Neural cell (in vitro differentiated cells): ENCODE data around the gene YIPF4. TPM values are rescaled to one million over a fixed set of nuclear protein-coding genes. Genes with fewer than 3 reads are reported as not detected.

ENCODE experiments used
- H2AFZ ChIP-seq: fragments of 200-600, 300-800 bp; sonication (generic), shearing (Covaris generic); 2 replicates; pipeline ENCODE4 v1.6.0; 2014; ENCODE audit warnings: low read depth, mild to moderate bottlenecking, antibody characterized with exemption, low read length, moderate library complexity
- H3F3A ChIP-seq: fragments of 200-600 bp; shearing (Covaris generic); 2 replicates; pipeline ENCODE4 v1.6.1; 2016; ENCODE audit warnings: mild to moderate bottlenecking, moderate library complexity, mixed read lengths, antibody characterized with exemption, low read length; ENCODE audit not compliant: insufficient read depth, poor library complexity, severe bottlenecking
- H3K27ac ChIP-seq: fragments of 200-600, 300-800 bp; sonication (generic), shearing (Covaris generic); 2 replicates; pipeline ENCODE4 v1.5.1; 2014; ENCODE audit warnings: mild to moderate bottlenecking, low read length, moderate library complexity
- H3K27me3 ChIP-seq: fragments of 300-800, 200-600 bp; sonication (generic), shearing (Covaris generic); 2 replicates; pipeline ENCODE4 v1.6.0; 2014; ENCODE audit warnings: mild to moderate bottlenecking, low read depth, low read length, moderate library complexity; ENCODE audit not compliant: insufficient read depth
- H3K36me3 ChIP-seq: fragments of 300-800, 200-600 bp; sonication (generic), shearing (Covaris generic); 2 replicates; pipeline ENCODE4 v1.5.1; 2014; ENCODE audit warnings: mild to moderate bottlenecking, antibody characterized with exemption, low read length, moderate library complexity; ENCODE audit not compliant: insufficient read depth
- H3K4me2 ChIP-seq: fragments of 300-800, 200-600 bp; sonication (generic), shearing (Covaris generic); 2 replicates; pipeline ENCODE4 v1.6.0; 2014; ENCODE audit warnings: mild to moderate bottlenecking, low read length
- H3K4me3 ChIP-seq: fragments of 300-800, 200-600 bp; sonication (generic), shearing (Covaris generic); 2 replicates; pipeline ENCODE4 v1.5.1; 2014; ENCODE audit warnings: mild to moderate bottlenecking, low read length, moderate library complexity
- H3K79me2 ChIP-seq: fragments of 200-600 bp; shearing (Covaris generic); replicated peaks from 2 replicates; pipeline ENCODE4 v1.6.0; 2014; ENCODE audit warnings: mild to moderate bottlenecking, low read length, moderate library complexity; ENCODE audit not compliant: insufficient read depth
- H3K9ac ChIP-seq: fragments of 300-800, 200-600 bp; sonication (generic), shearing (Covaris generic); 2 replicates; pipeline ENCODE4 v1.6.1; 2016; ENCODE audit warnings: mild to moderate bottlenecking, low read length, mixed read lengths
- H3K9me2 ChIP-seq: fragments of 200-600 bp; shearing (Covaris generic); 2 replicates; pipeline ENCODE4 v1.6.1; 2016; ENCODE audit warnings: mild to moderate bottlenecking, low read length, mixed read lengths; ENCODE audit not compliant: insufficient read depth
- H3K9me3 ChIP-seq: fragments of 200-600, 300-800 bp; sonication (generic), shearing (Covaris generic); 2 replicates; pipeline ENCODE4 v1.6.1; 2016; ENCODE audit warnings: mild to moderate bottlenecking, mixed run types, low read length, moderate library complexity, mixed read lengths
- H4K20me1 ChIP-seq: fragments of 200-600 bp; shearing (Covaris generic); 2 replicates; pipeline ENCODE4 v1.6.1; 2016; ENCODE audit warnings: mild to moderate bottlenecking, mixed run types; ENCODE audit not compliant: insufficient read depth
- CTCF ChIP-seq: fragments of 450-650 bp; IDR thresholded peaks from 2 replicates; pipeline ENCODE4 v1.5.1; 2014; ENCODE audit warnings: antibody characterized with exemption, mild to moderate bottlenecking, moderate library complexity; ENCODE audit not compliant: poor library complexity, severe bottlenecking
- EP300 ChIP-seq: fragments of 450-650 bp; conservative IDR thresholded peaks from 2 replicates; pipeline ENCODE4 v1.6.1; 2014; ENCODE audit warnings: antibody characterized with exemption, mild to moderate bottlenecking, moderate library complexity; ENCODE audit not compliant: poor library complexity, severe bottlenecking
- EZH2 ChIP-seq: fragments of 200-600, 300-800 bp; shearing (Covaris generic), sonication (generic); IDR thresholded peaks from 2 replicates; pipeline ENCODE4 v1.6.1; 2014; ENCODE audit warnings: antibody characterized with exemption, low read length, borderline replicate concordance, mild to moderate bottlenecking; ENCODE audit not compliant: insufficient read depth, poor library complexity, severe bottlenecking
- MXI1 ChIP-seq: fragments of 450-650 bp; conservative IDR thresholded peaks from 2 replicates; pipeline ENCODE4 v1.6.1; 2014; ENCODE audit warnings: antibody characterized with exemption, mild to moderate bottlenecking; ENCODE audit not compliant: poor library complexity, severe bottlenecking
- POLR2AphosphoS5 ChIP-seq: IDR thresholded peaks from 2 replicates; pipeline ENCODE4 v1.6.1; 2012
- RAD21 ChIP-seq: fragments of 450-650 bp; conservative IDR thresholded peaks from 2 replicates; pipeline ENCODE4 v1.6.1; 2014; ENCODE audit warnings: antibody characterized with exemption, mild to moderate bottlenecking, moderate library complexity
- REST ChIP-seq: IDR thresholded peaks from 2 replicates; pipeline ENCODE4 v1.6.1; 2012; ENCODE audit warnings: borderline replicate concordance
- TAF1 ChIP-seq: IDR thresholded peaks from 2 replicates; pipeline ENCODE4 v1.6.1; 2012; ENCODE audit warnings: low read depth
- polyA plus RNA-seq: library from polyadenylated mRNA; depleted of rRNA; stranded (reverse); fragments of >200 nt; gene quantifications from 2 replicates; pipeline ENCODE4 v1.2.3, GENCODE V29; 2014

YIPF4 gene
- polyA plus RNA-seq, 1 donor from 2014 or later: 33.5 TPM

GRCh38 chr2:32271063-32271462 lies 6.6 kb upstream of the YIPF4 start:
- Histone ChIP-seq H3K36me3 (no peaks in the 10 kb centered on the region), H3K79me2 (no peaks in the 10 kb centered on the region), H3K9ac (no peak overlapping the region), H4K20me1 (no peaks in the 10 kb centered on the region), H3F3A (no peaks in the 10 kb centered on the region), H3K27me3 (no peaks in the 10 kb centered on the region), H3K9me3 (no peaks in the 10 kb centered on the region), H3K27ac (no peak overlapping the region), H3K9me2 (no peaks in the 10 kb centered on the region), H3K4me3 (no peak overlapping the region), H2AFZ (no peak overlapping the region), H3K4me2 (no peak overlapping the region)
- no peak for TF ChIP-seq REST
- TF ChIP-seq TAF1: no peak
- TF ChIP-seq EZH2: no peak
- TF ChIP-seq EP300: no peak
- no peak for TF ChIP-seq POLR2AphosphoS5
- no peak for TF ChIP-seq MXI1
- TF ChIP-seq CTCF: no peak
- TF ChIP-seq RAD21: no peak

GRCh38 chr2:32272279-32272678 lies 5.4 kb upstream of the YIPF4 start:
- no peak overlapping the region for H3K4me2 ChIP-seq
- no peaks in the 10 kb centered on the region for H3K36me3 ChIP-seq
- H3F3A ChIP-seq: no peaks in the 10 kb centered on the region

More at GRCh38 chr2:32272279-32272678, 5.4 kb upstream of the YIPF4 start:
- H3K4me3 ChIP-seq: no peak overlapping the region
- no peaks in the 10 kb centered on the region for H3K9me2 ChIP-seq
- no peak overlapping the region for H3K27ac ChIP-seq
- H3K79me2 ChIP-seq: no peaks in the 10 kb centered on the region
- H3K27me3 ChIP-seq: no peaks in the 10 kb centered on the region
- no peaks in the 10 kb centered on the region for H4K20me1 ChIP-seq
- no peaks in the 10 kb centered on the region for H3K9me3 ChIP-seq
- H2AFZ ChIP-seq: no peak overlapping the region
- TF ChIP-seq MXI1 (no peak), REST (no peak), EZH2 (no peak), CTCF (no peak), RAD21 (no peak), EP300 (no peak)
- H3K9ac ChIP-seq: no peak overlapping the region
